GM23338 (cell line): Measurements from ENCODE around the gene KLHL12.

Source experiments
- CREB1 ChIP-seq: fragments of 250-450 bp; sonication (Bioruptor Pico); IDR thresholded peaks from 2 replicates; pipeline ENCODE4 v1.5.0; 2020; ENCODE audit warnings: low read depth, mild to moderate bottlenecking, moderate library complexity
- EZH2 ChIP-seq: fragments of 200-600 bp; sonication (generic); IDR thresholded peaks from one replicate; pipeline ENCODE4 v1.8.0; 2017; ENCODE audit warnings: antibody characterized with exemption, mild to moderate bottlenecking, low read depth; ENCODE audit not compliant: unreplicated experiment
- EZH2phosphoT487 ChIP-seq: fragments of 200-600 bp; sonication (generic); IDR thresholded peaks from one replicate; pipeline ENCODE4 v1.8.1; 2018; ENCODE audit warnings: antibody characterized with exemption; ENCODE audit not compliant: unreplicated experiment
- POLR2AphosphoS5 ChIP-seq: IDR thresholded peaks from 2 replicates; pipeline ENCODE4 v1.6.1; 2016; ENCODE audit warnings: antibody characterized with exemption, low read depth
- TF ChIP-seq, protein P1 (sequence below), 2 experiments: fragments of 200-600 bp in 1 of 2; sonication (generic) in 1 of 2; conservative IDR thresholded peaks; 2 replicates each; pipeline versions ENCODE4 v1.5.1 to v1.6.1; 2016 to 2017; ENCODE audit warnings: antibody characterized with exemption in 2 of 2, low read depth in 2 of 2, mild to moderate bottlenecking in 2 of 2, moderate library complexity in 1 of 2
- TF ChIP-seq, protein P2 (sequence below): IDR thresholded peaks from one replicate; pipeline ENCODE4 v1.6.1; 2018; ENCODE audit warnings: antibody characterized with exemption; ENCODE audit not compliant: unreplicated experiment

DNA sequence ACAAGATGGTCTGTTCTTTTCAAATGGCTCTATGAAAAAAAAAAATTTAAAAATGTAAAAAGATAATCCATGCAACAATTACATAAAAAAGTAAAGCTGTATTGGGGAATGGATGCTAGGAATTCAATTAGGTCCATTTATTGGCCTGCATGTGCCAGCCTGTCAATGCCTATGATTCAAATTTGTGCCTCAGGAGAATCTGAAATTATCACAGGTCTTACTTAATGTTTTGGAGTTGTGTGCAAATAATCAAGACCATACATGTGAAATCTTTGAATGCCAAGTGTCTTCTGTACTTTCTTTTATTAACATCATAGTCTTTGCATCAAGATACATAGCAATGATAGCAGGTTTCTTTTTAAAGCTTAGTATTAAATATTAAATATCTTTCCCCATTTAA is 13.5 kb upstream of the KLHL12 start:
- TF ChIP-seq, protein P1, sequence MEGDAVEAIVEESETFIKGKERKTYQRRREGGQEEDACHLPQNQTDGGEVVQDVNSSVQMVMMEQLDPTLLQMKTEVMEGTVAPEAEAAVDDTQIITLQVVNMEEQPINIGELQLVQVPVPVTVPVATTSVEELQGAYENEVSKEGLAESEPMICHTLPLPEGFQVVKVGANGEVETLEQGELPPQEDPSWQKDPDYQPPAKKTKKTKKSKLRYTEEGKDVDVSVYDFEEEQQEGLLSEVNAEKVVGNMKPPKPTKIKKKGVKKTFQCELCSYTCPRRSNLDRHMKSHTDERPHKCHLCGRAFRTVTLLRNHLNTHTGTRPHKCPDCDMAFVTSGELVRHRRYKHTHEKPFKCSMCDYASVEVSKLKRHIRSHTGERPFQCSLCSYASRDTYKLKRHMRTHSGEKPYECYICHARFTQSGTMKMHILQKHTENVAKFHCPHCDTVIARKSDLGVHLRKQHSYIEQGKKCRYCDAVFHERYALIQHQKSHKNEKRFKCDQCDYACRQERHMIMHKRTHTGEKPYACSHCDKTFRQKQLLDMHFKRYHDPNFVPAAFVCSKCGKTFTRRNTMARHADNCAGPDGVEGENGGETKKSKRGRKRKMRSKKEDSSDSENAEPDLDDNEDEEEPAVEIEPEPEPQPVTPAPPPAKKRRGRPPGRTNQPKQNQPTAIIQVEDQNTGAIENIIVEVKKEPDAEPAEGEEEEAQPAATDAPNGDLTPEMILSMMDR (conservative IDR thresholded peaks at IDR 0.05; ENCODE audit: low read depth in 2 of 2) = no peak
- no peak for TF ChIP-seq EZH2
- no peak for TF ChIP-seq CREB1 (CRISPR knock-in tag)
- TF ChIP-seq POLR2AphosphoS5 = no peak
- TF ChIP-seq EZH2phosphoT487 = no peak
- TF ChIP-seq, protein P2, sequence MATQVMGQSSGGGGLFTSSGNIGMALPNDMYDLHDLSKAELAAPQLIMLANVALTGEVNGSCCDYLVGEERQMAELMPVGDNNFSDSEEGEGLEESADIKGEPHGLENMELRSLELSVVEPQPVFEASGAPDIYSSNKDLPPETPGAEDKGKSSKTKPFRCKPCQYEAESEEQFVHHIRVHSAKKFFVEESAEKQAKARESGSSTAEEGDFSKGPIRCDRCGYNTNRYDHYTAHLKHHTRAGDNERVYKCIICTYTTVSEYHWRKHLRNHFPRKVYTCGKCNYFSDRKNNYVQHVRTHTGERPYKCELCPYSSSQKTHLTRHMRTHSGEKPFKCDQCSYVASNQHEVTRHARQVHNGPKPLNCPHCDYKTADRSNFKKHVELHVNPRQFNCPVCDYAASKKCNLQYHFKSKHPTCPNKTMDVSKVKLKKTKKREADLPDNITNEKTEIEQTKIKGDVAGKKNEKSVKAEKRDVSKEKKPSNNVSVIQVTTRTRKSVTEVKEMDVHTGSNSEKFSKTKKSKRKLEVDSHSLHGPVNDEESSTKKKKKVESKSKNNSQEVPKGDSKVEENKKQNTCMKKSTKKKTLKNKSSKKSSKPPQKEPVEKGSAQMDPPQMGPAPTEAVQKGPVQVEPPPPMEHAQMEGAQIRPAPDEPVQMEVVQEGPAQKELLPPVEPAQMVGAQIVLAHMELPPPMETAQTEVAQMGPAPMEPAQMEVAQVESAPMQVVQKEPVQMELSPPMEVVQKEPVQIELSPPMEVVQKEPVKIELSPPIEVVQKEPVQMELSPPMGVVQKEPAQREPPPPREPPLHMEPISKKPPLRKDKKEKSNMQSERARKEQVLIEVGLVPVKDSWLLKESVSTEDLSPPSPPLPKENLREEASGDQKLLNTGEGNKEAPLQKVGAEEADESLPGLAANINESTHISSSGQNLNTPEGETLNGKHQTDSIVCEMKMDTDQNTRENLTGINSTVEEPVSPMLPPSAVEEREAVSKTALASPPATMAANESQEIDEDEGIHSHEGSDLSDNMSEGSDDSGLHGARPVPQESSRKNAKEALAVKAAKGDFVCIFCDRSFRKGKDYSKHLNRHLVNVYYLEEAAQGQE = no peak
